Measurements from ENCODE around the gene PER1. TPM values are rescaled to one million over a fixed set of nuclear protein-coding genes. Genes with fewer than 3 reads are reported as not detected.

Gene PER1
- total RNA-seq, 6 experiments from 2014 or later, result 25.7 to 118 (median 55.2) TPM

DNA sequence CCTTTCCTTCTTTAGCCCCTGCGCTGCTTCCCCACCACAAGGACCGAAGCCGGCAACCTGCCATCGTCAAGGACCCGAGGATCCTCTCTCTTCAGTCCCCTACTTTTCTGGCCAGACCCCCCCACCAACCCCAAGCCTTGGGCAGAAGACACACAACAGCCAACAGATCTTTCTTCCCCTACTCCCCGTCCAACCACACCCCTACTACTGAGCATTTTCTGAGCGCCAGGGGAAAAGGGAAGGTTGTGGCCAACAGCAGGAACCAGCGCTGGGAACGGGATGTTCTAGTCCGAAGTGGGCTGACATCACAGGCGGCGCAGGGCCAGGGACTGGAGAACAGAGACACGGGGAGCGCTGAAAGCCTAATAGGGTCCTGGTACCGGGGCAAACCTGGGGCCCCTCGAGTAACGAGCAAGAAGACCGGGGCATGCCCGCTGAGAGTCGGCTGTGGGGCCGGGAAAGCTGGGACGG is 528 bp downstream of the PER1 start:
- intact Hi-C loops (cut with DNase I), result no loop called here
- peak overlapping the region; percentile 62 to 94 (median 65) for H3K4me3 ChIP-seq
- peak overlapping the region; percentile 99 to 100 (median 100) for H3K27ac ChIP-seq
- DNase-seq, result peak; percentile 76 to 87 (median 83)
- H3K4me1 ChIP-seq, result peaks cover 0 to 27% (median 9%) of the 10 kb centered on the region in 4 donors
- H3K36me3 ChIP-seq, result peaks cover 14 to 48% (median 35%) of the 10 kb centered on the region in 4 donors
- 17% methylated on average over 22 of the region's 22 CpGs for WGBS (ENCODE audit: insufficient coverage, low coverage, low lambda C conversion rate, missing lambda C conversion rate)
- H3K27me3 ChIP-seq, result no peaks in the 10 kb centered on the region
- TF ChIP-seq, protein P1, sequence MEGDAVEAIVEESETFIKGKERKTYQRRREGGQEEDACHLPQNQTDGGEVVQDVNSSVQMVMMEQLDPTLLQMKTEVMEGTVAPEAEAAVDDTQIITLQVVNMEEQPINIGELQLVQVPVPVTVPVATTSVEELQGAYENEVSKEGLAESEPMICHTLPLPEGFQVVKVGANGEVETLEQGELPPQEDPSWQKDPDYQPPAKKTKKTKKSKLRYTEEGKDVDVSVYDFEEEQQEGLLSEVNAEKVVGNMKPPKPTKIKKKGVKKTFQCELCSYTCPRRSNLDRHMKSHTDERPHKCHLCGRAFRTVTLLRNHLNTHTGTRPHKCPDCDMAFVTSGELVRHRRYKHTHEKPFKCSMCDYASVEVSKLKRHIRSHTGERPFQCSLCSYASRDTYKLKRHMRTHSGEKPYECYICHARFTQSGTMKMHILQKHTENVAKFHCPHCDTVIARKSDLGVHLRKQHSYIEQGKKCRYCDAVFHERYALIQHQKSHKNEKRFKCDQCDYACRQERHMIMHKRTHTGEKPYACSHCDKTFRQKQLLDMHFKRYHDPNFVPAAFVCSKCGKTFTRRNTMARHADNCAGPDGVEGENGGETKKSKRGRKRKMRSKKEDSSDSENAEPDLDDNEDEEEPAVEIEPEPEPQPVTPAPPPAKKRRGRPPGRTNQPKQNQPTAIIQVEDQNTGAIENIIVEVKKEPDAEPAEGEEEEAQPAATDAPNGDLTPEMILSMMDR (IDR thresholded peaks at IDR 0.05), result no peak
- TF ChIP-seq POLR2A (IDR thresholded peaks at IDR 0.05), result no peak
- no peaks in the 10 kb centered on the region for H3K9me3 ChIP-seq
- ATAC-seq, result peak in 1 of 4 donors; percentile 0

DNA sequence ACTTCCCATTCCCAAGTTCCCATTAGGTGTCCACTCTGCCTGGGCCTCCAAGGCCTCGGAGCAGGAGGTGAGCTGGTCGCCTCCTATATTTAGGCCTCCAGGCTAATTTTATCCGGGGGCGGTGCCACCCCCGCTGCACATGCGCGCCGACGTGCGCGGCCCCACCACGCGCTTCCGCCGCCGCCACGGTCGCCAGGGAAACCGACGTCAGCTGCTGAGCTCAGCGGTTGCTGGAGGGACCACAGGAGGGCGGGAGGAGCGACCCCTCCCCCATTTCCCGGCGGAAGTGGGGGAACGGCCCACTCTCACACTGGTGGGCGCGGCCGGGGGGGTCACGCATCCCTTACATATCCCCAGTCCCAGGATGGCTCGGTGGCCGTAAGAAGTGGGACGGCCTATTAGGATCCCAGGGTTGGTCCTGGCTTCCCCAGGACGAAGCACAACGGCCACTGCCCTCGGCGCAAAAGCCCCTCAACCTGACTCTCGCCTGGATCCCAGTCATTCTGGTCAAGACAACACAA is 1.0 kb downstream of the PER1 start:
- peak; percentile 86 to 93 (median 93) for DNase-seq
- no peaks in the 10 kb centered on the region for H3K27me3 ChIP-seq
- H3K4me3 ChIP-seq, result peak overlapping the region; percentile 62 to 94 (median 65)
- H3K4me1 ChIP-seq, result peaks cover 0 to 27% (median 9%) of the 10 kb centered on the region in 4 donors
- TF ChIP-seq POLR2A (IDR thresholded peaks at IDR 0.05), result peak; percentile 56
- TF ChIP-seq, protein P1 (IDR thresholded peaks at IDR 0.05), result no peak
- no peaks in the 10 kb centered on the region for H3K9me3 ChIP-seq
- 80% methylated on average over 1 of the region's 38 CpGs for WGBS (ENCODE audit: insufficient coverage, low coverage, low lambda C conversion rate, missing lambda C conversion rate)
- intact Hi-C loops (cut with DNase I), result no loop called here
- peaks cover 19 to 53% (median 40%) of the 10 kb centered on the region in 4 donors for H3K36me3 ChIP-seq
- peak overlapping the region; percentile 99 to 100 (median 100) for H3K27ac ChIP-seq
- peak in 3 of 4 donors; percentile 2 to 10 (median 7) for ATAC-seq

DNA sequence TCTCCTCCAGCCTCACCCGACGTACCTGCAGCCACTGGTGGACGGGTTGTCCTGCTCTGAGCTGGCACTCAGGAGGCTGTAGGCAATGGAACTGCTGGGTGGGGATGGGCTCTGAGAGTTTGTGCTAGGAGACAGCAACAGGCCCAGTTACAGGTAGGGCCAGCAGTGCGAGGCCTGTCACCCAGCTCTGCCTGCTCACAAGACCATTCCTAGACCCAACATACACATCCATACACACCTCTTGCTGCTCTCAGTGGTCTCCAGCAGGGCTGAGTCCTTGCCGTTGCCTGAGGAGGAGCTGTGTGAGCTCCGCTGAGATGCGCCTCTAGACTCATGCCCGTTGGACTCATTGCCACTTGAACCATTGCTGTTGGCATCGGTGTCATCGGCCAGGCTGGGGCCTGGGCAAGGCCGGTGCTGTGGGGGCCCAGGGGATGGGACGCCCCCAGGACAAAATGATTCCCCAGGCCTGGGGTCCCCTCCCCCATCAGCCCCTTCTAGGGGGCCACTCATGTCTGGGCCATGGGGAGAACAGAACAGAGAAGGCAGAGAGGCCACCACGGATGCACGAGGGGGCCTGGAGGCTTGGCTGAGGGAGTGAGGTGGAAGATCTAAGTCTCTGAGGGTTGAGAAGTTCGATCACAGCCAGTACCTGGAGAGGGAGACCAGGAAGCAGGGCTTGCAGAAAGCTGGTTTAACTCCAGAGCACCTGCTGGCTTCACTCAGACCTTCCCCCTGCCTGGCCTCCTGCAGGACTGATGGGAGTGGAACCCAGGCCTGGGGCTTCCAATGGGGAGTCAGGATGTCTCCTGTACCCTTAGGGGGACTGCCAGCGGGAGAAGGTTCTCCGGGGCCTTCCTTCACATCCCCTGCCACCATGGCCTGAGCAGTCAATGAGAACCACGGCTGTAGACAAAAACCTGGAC is 1.7 kb downstream of the PER1 start:
- Histone ChIP-seq H3K4me3 (peak overlapping the region; percentile 62 to 94 (median 65)), H3K27ac (peak overlapping the region; percentile 99 to 100 (median 100)), H3K9me3 (no peaks in the 10 kb centered on the region), H3K4me1 (peaks cover 0 to 27% (median 9%) of the 10 kb centered on the region in 4 donors), H3K27me3 (no peaks in the 10 kb centered on the region), H3K36me3 (peaks cover 21 to 60% (median 47%) of the 10 kb centered on the region in 4 donors)
- ATAC-seq (no peak), DNase-seq (no peak)
- TF ChIP-seq POLR2A (IDR thresholded peaks at IDR 0.05), result no peak
- TF ChIP-seq, protein P1 (IDR thresholded peaks at IDR 0.05), result no peak
- intact Hi-C loops (cut with DNase I), result no loop called here
- WGBS (ENCODE audit: insufficient coverage, low coverage, low lambda C conversion rate, missing lambda C conversion rate), result 23% methylated on average over 2 of the region's 18 CpGs

DNA sequence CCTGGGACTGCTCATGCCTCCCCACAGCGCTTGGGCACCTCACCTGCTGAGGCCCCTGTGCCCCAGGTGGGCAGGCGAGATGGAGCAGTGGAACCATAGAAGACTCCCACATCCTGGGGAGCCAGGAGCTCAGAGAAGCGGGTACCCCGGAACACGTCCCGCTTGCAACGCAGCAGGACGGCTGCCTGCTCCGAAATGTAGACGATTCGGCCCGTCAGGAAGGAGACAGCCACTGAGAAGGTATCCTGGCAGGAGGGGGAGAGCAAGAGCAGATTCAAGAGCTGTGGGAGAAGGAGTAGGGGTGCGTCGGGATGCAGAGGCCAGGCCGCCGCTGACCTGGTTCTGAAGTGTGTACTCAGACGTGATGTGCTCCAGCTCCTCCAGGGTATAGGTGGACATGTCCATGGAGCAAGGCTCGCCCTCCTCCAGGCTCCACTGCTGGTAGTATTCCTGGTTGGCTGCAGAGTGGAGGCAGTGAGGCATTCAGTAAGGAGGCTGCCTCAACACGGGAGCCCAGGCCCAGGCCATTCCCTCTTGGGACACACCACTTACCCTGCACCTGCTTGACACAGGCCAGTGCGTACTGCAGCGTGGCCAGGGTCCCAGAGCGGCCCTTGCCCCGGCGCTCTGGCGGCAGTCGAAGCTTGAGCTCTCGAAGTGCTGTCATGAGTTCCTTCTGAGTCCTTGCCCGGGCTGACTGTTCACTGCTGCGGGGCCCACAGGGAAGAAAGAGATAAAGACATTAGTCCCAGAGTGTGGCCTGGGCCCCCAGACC is 2.6 kb downstream of the PER1 start:
- intact Hi-C loops (cut with DNase I), result no loop called here
- no peak for TF ChIP-seq POLR2A (IDR thresholded peaks at IDR 0.05)
- TF ChIP-seq, protein P1 (IDR thresholded peaks at IDR 0.05), result no peak
- Histone ChIP-seq H3K4me1 (peaks cover 0 to 27% (median 9%) of the 10 kb centered on the region in 4 donors), H3K27ac (no peak overlapping the region), H3K4me3 (no peak overlapping the region), H3K36me3 (peaks cover 21 to 69% (median 55%) of the 10 kb centered on the region in 4 donors), H3K27me3 (no peaks in the 10 kb centered on the region), H3K9me3 (no peaks in the 10 kb centered on the region)
- 96% methylated on average over 10 of the region's 29 CpGs for WGBS (ENCODE audit: insufficient coverage, low coverage, low lambda C conversion rate, missing lambda C conversion rate)
- DNase-seq (peak in 1 of 3 donors; percentile 46), ATAC-seq (no peak)
